Uterus (tissue), 2 donors: ENCODE data around the gene CRYL1.

Experiments used
- CTCF ChIP-seq, 4 experiments: fragments of 200-600 bp in 2 of 4; fragments of 450-650 bp in 2 of 4; sonication (generic) in 2 of 4; IDR thresholded peaks; one replicate each; pipeline ENCODE4 v1.5.1; 2016 to 2019; ENCODE audit warnings: antibody characterized with exemption in 4 of 4, mild to moderate bottlenecking in 2 of 4, moderate library complexity in 1 of 4
- POLR2A ChIP-seq, 2 donors: fragments of 450-650 bp; IDR thresholded peaks; one replicate each; pipeline ENCODE4 v1.6.1; 2016; ENCODE audit warnings: antibody characterized with exemption in 2 of 2, mild to moderate bottlenecking in 1 of 2, moderate library complexity in 1 of 2

GRCh38 chr13:20565115-20565736 is 39.6 kb upstream of the CRYL1 start:
- no peak for TF ChIP-seq CTCF (IDR thresholded peaks at IDR 0.05)
- TF ChIP-seq POLR2A (IDR thresholded peaks at IDR 0.05): no peak
